ENCODE measurements around the gene ATP5F1C.

The ATP5F1C gene

GRCh38 chr10:7817984-7818294, 30.0 kb downstream of the ATP5F1C start:
- H3K4me1 ChIP-seq (ENCODE audit: control insufficient read depth, insufficient read depth, low read length), result peaks cover 8% of the 10 kb centered on the region
- H3K4me3 ChIP-seq (ENCODE audit: low read depth, low read length), result peak overlapping the region; percentile 100
- H3K27me3 ChIP-seq (ENCODE audit: control insufficient read depth, insufficient read depth, low read length), result peaks cover 15% of the 10 kb centered on the region; the same call in 1 of the 2 replicates
- H3K27ac ChIP-seq (ENCODE audit: low read depth, low read length), result no peak overlapping the region; the same call in 1 of the 2 replicates
- no peaks in the 10 kb centered on the region for H3K9me3 ChIP-seq (ENCODE audit: control insufficient read depth, insufficient read depth, low read depth, low read length)
- peak overlapping the region; percentile 93 for H3K9ac ChIP-seq (ENCODE audit: low read length)
- no peaks in the 10 kb centered on the region; the same call in 1 of the 2 replicates for H3K36me3 ChIP-seq (ENCODE audit: control insufficient read depth, insufficient read depth, low read length)

GRCh38 chr10:7818295-7819120, 30.5 kb downstream of the ATP5F1C start, which contains the start of gene TAF3:
Gene TAF3 (plus strand): TSS chr10:7818505. CDS start chr10:7818710, 205 bp downstream.
- H3K4me1 ChIP-seq (ENCODE audit: control insufficient read depth, insufficient read depth, low read length), result peaks cover 5% of the 10 kb centered on the region
- H3K27ac ChIP-seq (ENCODE audit: low read depth, low read length), result peak within 1 kb of the TSS; percentile 36; the same call in 1 of the 2 replicates
- H3K27me3 ChIP-seq (ENCODE audit: control insufficient read depth, insufficient read depth, low read length), result peaks cover 15% of the 10 kb centered on the region; the same call in 1 of the 2 replicates
- H3K9ac ChIP-seq (ENCODE audit: low read length), result peak within 1 kb of the TSS; percentile 93
- peak within 1 kb of the TSS; percentile 100 for H3K4me3 ChIP-seq (ENCODE audit: low read depth, low read length)
- H3K9me3 ChIP-seq (ENCODE audit: control insufficient read depth, insufficient read depth, low read depth, low read length), result no peaks in the 10 kb centered on the region
- peaks cover 2% of the 10 kb centered on the region; the same call in 1 of the 2 replicates for H3K36me3 ChIP-seq (ENCODE audit: control insufficient read depth, insufficient read depth, low read length)

GRCh38 chr10:7819121-7819460, 31.1 kb downstream of the ATP5F1C start:
- Histone ChIP-seq H3K9me3 (ENCODE audit: control insufficient read depth, insufficient read depth, low read depth, low read length) (no peaks in the 10 kb centered on the region), H3K9ac (ENCODE audit: low read length) (peak overlapping the region; percentile 93), H3K36me3 (ENCODE audit: control insufficient read depth, insufficient read depth, low read length) (peaks cover 2% of the 10 kb centered on the region; the same call in 1 of the 2 replicates), H3K4me3 (ENCODE audit: low read depth, low read length) (peak overlapping the region; percentile 100), H3K27me3 (ENCODE audit: control insufficient read depth, insufficient read depth, low read length) (peaks cover 15% of the 10 kb centered on the region; the same call in 1 of the 2 replicates), H3K4me1 (ENCODE audit: control insufficient read depth, insufficient read depth, low read length) (peaks cover 5% of the 10 kb centered on the region), H3K27ac (ENCODE audit: low read depth, low read length) (no peak overlapping the region)

- Histone ChIP-seq H3K9me3 (ENCODE audit: control insufficient read depth, insufficient read depth, low read depth, low read length) (no peaks in the 10 kb centered on the region), H3K9ac (ENCODE audit: low read length) (no peak overlapping the region), H3K4me1 (ENCODE audit: control insufficient read depth, insufficient read depth, low read length) (peaks cover 4% of the 10 kb centered on the region)
Observed at GRCh38 chr10:7824251-7824650, 36.3 kb downstream of the ATP5F1C start.

GRCh38 chr10:7826971-7827370, 39.0 kb downstream of the ATP5F1C start:
- Histone ChIP-seq H3K27me3 (ENCODE audit: control insufficient read depth, insufficient read depth, low read length) (no peaks in the 10 kb centered on the region), H3K27ac (ENCODE audit: low read depth, low read length) (no peak overlapping the region), H3K4me3 (ENCODE audit: low read depth, low read length) (no peak overlapping the region), H3K36me3 (ENCODE audit: control insufficient read depth, insufficient read depth, low read length) (peaks cover 26% of the 10 kb centered on the region), H3K9me3 (ENCODE audit: control insufficient read depth, insufficient read depth, low read depth, low read length) (no peaks in the 10 kb centered on the region), H3K9ac (ENCODE audit: low read length) (no peak overlapping the region), H3K4me1 (ENCODE audit: control insufficient read depth, insufficient read depth, low read length) (no peaks in the 10 kb centered on the region)

More at GRCh38 chr10:7824251-7824650, 36.3 kb downstream of the ATP5F1C start:
- Histone ChIP-seq H3K27ac (ENCODE audit: low read depth, low read length) (no peak overlapping the region), H3K27me3 (ENCODE audit: control insufficient read depth, insufficient read depth, low read length) (no peaks in the 10 kb centered on the region), H3K36me3 (ENCODE audit: control insufficient read depth, insufficient read depth, low read length) (peaks cover 26% of the 10 kb centered on the region), H3K4me3 (ENCODE audit: low read depth, low read length) (no peak overlapping the region)

GRCh38 chr10:7829289-7829834, 41.4 kb downstream of the ATP5F1C start:
- no peak overlapping the region for H3K4me3 ChIP-seq (ENCODE audit: low read depth, low read length)
- H3K9me3 ChIP-seq (ENCODE audit: control insufficient read depth, insufficient read depth, low read depth, low read length), result no peaks in the 10 kb centered on the region
- peaks cover 21% of the 10 kb centered on the region for H3K36me3 ChIP-seq (ENCODE audit: control insufficient read depth, insufficient read depth, low read length)
- H3K4me1 ChIP-seq (ENCODE audit: control insufficient read depth, insufficient read depth, low read length), result no peaks in the 10 kb centered on the region
- H3K9ac ChIP-seq (ENCODE audit: low read length), result no peak overlapping the region
- no peaks in the 10 kb centered on the region for H3K27me3 ChIP-seq (ENCODE audit: control insufficient read depth, insufficient read depth, low read length)
- H3K27ac ChIP-seq (ENCODE audit: low read depth, low read length), result no peak overlapping the region

GRCh38 chr10:7832060-7832459, 44.1 kb downstream of the ATP5F1C start:
- no peak overlapping the region for H3K4me3 ChIP-seq (ENCODE audit: low read depth, low read length)
- peaks cover 2% of the 10 kb centered on the region; the same call in 1 of the 2 replicates for H3K36me3 ChIP-seq (ENCODE audit: control insufficient read depth, insufficient read depth, low read length)
- H3K27ac ChIP-seq (ENCODE audit: low read depth, low read length), result no peak overlapping the region
- H3K9me3 ChIP-seq (ENCODE audit: control insufficient read depth, insufficient read depth, low read depth, low read length), result no peaks in the 10 kb centered on the region
- H3K27me3 ChIP-seq (ENCODE audit: control insufficient read depth, insufficient read depth, low read length), result no peaks in the 10 kb centered on the region
- H3K4me1 ChIP-seq (ENCODE audit: control insufficient read depth, insufficient read depth, low read length), result no peaks in the 10 kb centered on the region
- H3K9ac ChIP-seq (ENCODE audit: low read length), result no peak overlapping the region

GRCh38 chr10:7833210-7833609, 45.2 kb downstream of the ATP5F1C start:
- Histone ChIP-seq H3K27me3 (ENCODE audit: control insufficient read depth, insufficient read depth, low read length) (no peaks in the 10 kb centered on the region), H3K27ac (ENCODE audit: low read depth, low read length) (no peak overlapping the region), H3K36me3 (ENCODE audit: control insufficient read depth, insufficient read depth, low read length) (no peaks in the 10 kb centered on the region), H3K4me3 (ENCODE audit: low read depth, low read length) (no peak overlapping the region), H3K9ac (ENCODE audit: low read length) (no peak overlapping the region), H3K9me3 (ENCODE audit: control insufficient read depth, insufficient read depth, low read depth, low read length) (no peaks in the 10 kb centered on the region), H3K4me1 (ENCODE audit: control insufficient read depth, insufficient read depth, low read length) (no peaks in the 10 kb centered on the region)

- H3K27me3 ChIP-seq (ENCODE audit: control insufficient read depth, insufficient read depth, low read length), result no peaks in the 10 kb centered on the region
- H3K4me1 ChIP-seq (ENCODE audit: control insufficient read depth, insufficient read depth, low read length), result no peaks in the 10 kb centered on the region
- no peaks in the 10 kb centered on the region for H3K9me3 ChIP-seq (ENCODE audit: control insufficient read depth, insufficient read depth, low read depth, low read length)
- no peaks in the 10 kb centered on the region for H3K36me3 ChIP-seq (ENCODE audit: control insufficient read depth, insufficient read depth, low read length)
- H3K4me3 ChIP-seq (ENCODE audit: low read depth, low read length), result no peak overlapping the region
- no peak overlapping the region for H3K27ac ChIP-seq (ENCODE audit: low read depth, low read length)
- H3K9ac ChIP-seq (ENCODE audit: low read length), result no peak overlapping the region
Observed at GRCh38 chr10:7834262-7834661, 46.3 kb downstream of the ATP5F1C start.

GRCh38 chr10:7836571-7836970, 48.6 kb downstream of the ATP5F1C start:
- Histone ChIP-seq H3K9me3 (ENCODE audit: control insufficient read depth, insufficient read depth, low read depth, low read length) (no peaks in the 10 kb centered on the region), H3K4me1 (ENCODE audit: control insufficient read depth, insufficient read depth, low read length) (no peaks in the 10 kb centered on the region), H3K27me3 (ENCODE audit: control insufficient read depth, insufficient read depth, low read length) (no peaks in the 10 kb centered on the region), H3K4me3 (ENCODE audit: low read depth, low read length) (no peak overlapping the region), H3K36me3 (ENCODE audit: control insufficient read depth, insufficient read depth, low read length) (no peaks in the 10 kb centered on the region), H3K9ac (ENCODE audit: low read length) (no peak overlapping the region), H3K27ac (ENCODE audit: low read depth, low read length) (no peak overlapping the region)

GRCh38 chr10:7846591-7846990, 58.6 kb downstream of the ATP5F1C start:
- H3K4me1 ChIP-seq (ENCODE audit: control insufficient read depth, insufficient read depth, low read length), result no peaks in the 10 kb centered on the region
- H3K9me3 ChIP-seq (ENCODE audit: control insufficient read depth, insufficient read depth, low read depth, low read length), result no peaks in the 10 kb centered on the region
- no peaks in the 10 kb centered on the region for H3K27me3 ChIP-seq (ENCODE audit: control insufficient read depth, insufficient read depth, low read length)
- H3K36me3 ChIP-seq (ENCODE audit: control insufficient read depth, insufficient read depth, low read length), result no peaks in the 10 kb centered on the region
- no peak overlapping the region for H3K9ac ChIP-seq (ENCODE audit: low read length)
- H3K4me3 ChIP-seq (ENCODE audit: low read depth, low read length), result no peak overlapping the region
- no peak overlapping the region for H3K27ac ChIP-seq (ENCODE audit: low read depth, low read length)

All from HUES6 (cell line).